Uterus (tissue), 4 donors: ENCODE data around the gene ZNF641. TPM values are rescaled to one million over a fixed set of nuclear protein-coding genes. Genes with fewer than 3 reads are reported as not detected.

Experiments
- DNase-seq, 2 donors: peaks; one replicate each; pipeline ENCODE4 v3.0.0-alpha.2; 2019 to 2020
- H3K27ac ChIP-seq, 2 donors: fragments of 200-600 bp; sonication (generic); 1 replicate in 1 of 2; 2 replicates in 1 of 2; pipeline ENCODE4 v1.5.1; 2016 to 2018
- H3K27me3 ChIP-seq, 2 donors: fragments of 200-600 bp; sonication (generic); one replicate each; pipeline ENCODE4 v1.5.1; 2018 to 2019; ENCODE audit warnings: control low read depth in 1 of 2
- H3K36me3 ChIP-seq, 2 donors: fragments of 200-600 bp; sonication (generic); one replicate each; pipeline ENCODE4 v1.5.1; 2019; ENCODE audit warnings: control low read depth in 1 of 2
- H3K4me1 ChIP-seq, 2 donors: fragments of 200-600 bp; sonication (generic); one replicate each; pipeline ENCODE4 v1.5.1; 2018 to 2019; ENCODE audit warnings: control low read depth in 1 of 2
- H3K4me3 ChIP-seq, 2 donors: fragments of 200-600 bp; sonication (generic); 1 replicate in 1 of 2; 2 replicates in 1 of 2; pipeline ENCODE4 v1.5.1; 2018 to 2019; ENCODE audit warnings: mild to moderate bottlenecking in 1 of 2
- H3K9me3 ChIP-seq, 2 donors: fragments of 200-600 bp; sonication (generic); one replicate each; pipeline ENCODE4 v1.5.1; 2019; ENCODE audit warnings: control low read depth in 1 of 2
- CTCF ChIP-seq, 4 experiments: fragments of 200-600 bp in 2 of 4; fragments of 450-650 bp in 2 of 4; sonication (generic) in 2 of 4; IDR thresholded peaks; one replicate each; pipeline ENCODE4 v1.5.1; 2016 to 2019; ENCODE audit warnings: antibody characterized with exemption in 4 of 4, mild to moderate bottlenecking in 2 of 4, moderate library complexity in 1 of 4
- POLR2A ChIP-seq, 2 donors: fragments of 450-650 bp; IDR thresholded peaks; one replicate each; pipeline ENCODE4 v1.6.1; 2016; ENCODE audit warnings: antibody characterized with exemption in 2 of 2, mild to moderate bottlenecking in 1 of 2, moderate library complexity in 1 of 2
- intact Hi-C: fragments of 100-400 bp; cut with DNase I; formaldehyde crosslinking; loops from one replicate; pipeline ENCODE4 v1.15.1; 2023; ENCODE audit warnings: low total_unique reads
- total RNA-seq, 4 donors: library from RNA; depleted of rRNA in 3 of 4; stranded (reverse); fragments of >200 nt in 3 of 4; gene quantifications; one replicate each; pipeline versions ENCODE4 v1.1.0 to v1.2.4, GENCODE V29; 2014 to 2023
- donor health status: DM: yes; HTN: yes; CAD: no.

ZNF641 gene
- total RNA-seq, 4 donors from 2014 or later, result 28.7 to 71.5 (median 39.9) TPM

GRCh38 chr12:48329199-48329939 is 21.4 kb downstream of the ZNF641 start:
- Histone ChIP-seq H3K9me3 (no peaks in the 10 kb centered on the region), H3K4me3 (no peak overlapping the region), H3K36me3 (no peaks in the 10 kb centered on the region), H3K4me1 (no peaks in the 10 kb centered on the region), H3K27ac (no peak overlapping the region), H3K27me3 (no peaks in the 10 kb centered on the region)
- intact Hi-C loops, result no loop called here
- TF ChIP-seq POLR2A (IDR thresholded peaks at IDR 0.05) (no peak), CTCF (IDR thresholded peaks at IDR 0.05) (no peak)
- DNase-seq, result no peak

GRCh38 chr12:48316491-48316890 is 34.2 kb downstream of the ZNF641 start:
- Histone ChIP-seq H3K4me3 (no peak overlapping the region), H3K27ac (no peak overlapping the region), H3K4me1 (no peaks in the 10 kb centered on the region), H3K27me3 (no peaks in the 10 kb centered on the region), H3K36me3 (no peaks in the 10 kb centered on the region), H3K9me3 (no peaks in the 10 kb centered on the region)
- intact Hi-C loops, result no loop called here
- DNase-seq, result no peak
- TF ChIP-seq POLR2A (IDR thresholded peaks at IDR 0.05), result no peak
- TF ChIP-seq CTCF (IDR thresholded peaks at IDR 0.05), result no peak

- no peaks in the 10 kb centered on the region for H3K9me3 ChIP-seq
- DNase-seq, result no peak
- no peaks in the 10 kb centered on the region for H3K4me1 ChIP-seq
- intact Hi-C loops, result no loop called here
- H3K4me3 ChIP-seq, result no peak overlapping the region
- no peaks in the 10 kb centered on the region for H3K27me3 ChIP-seq
- H3K27ac ChIP-seq, result no peak overlapping the region
- TF ChIP-seq CTCF (IDR thresholded peaks at IDR 0.05) (no peak), POLR2A (IDR thresholded peaks at IDR 0.05) (no peak)
- no peaks in the 10 kb centered on the region for H3K36me3 ChIP-seq
Observed at GRCh38 chr12:48311313-48311712, 39.4 kb downstream of the ZNF641 start.

GRCh38 chr12:48307269-48307668 is 43.5 kb downstream of the ZNF641 start:
- no peak for TF ChIP-seq CTCF (IDR thresholded peaks at IDR 0.05)
- TF ChIP-seq POLR2A (IDR thresholded peaks at IDR 0.05), result no peak
- H3K36me3 ChIP-seq, result no peaks in the 10 kb centered on the region
- DNase-seq, result no peak
- no peak overlapping the region for H3K4me3 ChIP-seq
- intact Hi-C loops, result no loop called here
- H3K27me3 ChIP-seq, result no peaks in the 10 kb centered on the region
- H3K9me3 ChIP-seq, result no peaks in the 10 kb centered on the region
- H3K27ac ChIP-seq, result no peak overlapping the region
- no peaks in the 10 kb centered on the region for H3K4me1 ChIP-seq

- Histone ChIP-seq H3K36me3 (no peaks in the 10 kb centered on the region), H3K9me3 (no peaks in the 10 kb centered on the region), H3K4me1 (no peaks in the 10 kb centered on the region), H3K27me3 (no peaks in the 10 kb centered on the region), H3K27ac (no peak overlapping the region), H3K4me3 (no peak overlapping the region)
- TF ChIP-seq CTCF (IDR thresholded peaks at IDR 0.05), result no peak
- TF ChIP-seq POLR2A (IDR thresholded peaks at IDR 0.05), result no peak
- no peak for DNase-seq
- intact Hi-C loops, result no loop called here
Observed at GRCh38 chr12:48305190-48305589, 45.5 kb downstream of the ZNF641 start.
